CD14-positive monocyte (primary cell): ENCODE measurements around the gene UBXN1. TPM values are rescaled to one million over a fixed set of nuclear protein-coding genes. Genes with fewer than 3 reads are reported as not detected.

Source experiments
- DNase-seq, 3 donors: peaks; one replicate each; pipeline ENCODE4 v3.0.0-alpha.2; 2011 to 2022
- H2AFZ ChIP-seq: 2 replicates; pipeline ENCODE4 v1.6.0; 2012; ENCODE audit warnings: mild to moderate bottlenecking, low read depth, low read length, inconsistent platforms; ENCODE audit not compliant: insufficient read depth, poor library complexity, severe bottlenecking
- H3K27ac ChIP-seq, 2 donors: 1 replicate in 1 of 2; 2 replicates in 1 of 2; pipeline ENCODE4 v1.5.1; 2012 to 2013; ENCODE audit warnings: low read length in 2 of 2, control low read depth in 1 of 2, inconsistent platforms in 1 of 2, low read depth in 1 of 2, mild to moderate bottlenecking in 1 of 2
- H3K27me3 ChIP-seq, 2 donors: one replicate each; pipeline versions ENCODE4 v1.6.0 to v1.6.1; 2011 to 2013; ENCODE audit warnings: low read length in 2 of 2; ENCODE audit not compliant: control insufficient read depth in 2 of 2, insufficient read depth in 2 of 2
- H3K36me3 ChIP-seq, 2 donors: replicated peaks in 1 of 2; 1 replicate in 1 of 2; 2 replicates in 1 of 2; pipeline versions ENCODE4 v1.5.1 to v1.6.1; 2012 to 2013; ENCODE audit warnings: low read length in 2 of 2, control low read depth in 1 of 2, inconsistent platforms in 1 of 2, mild to moderate bottlenecking in 1 of 2; ENCODE audit not compliant: insufficient read depth in 2 of 2, control insufficient read depth in 1 of 2
- H3K4me1 ChIP-seq, 2 donors: 1 replicate in 1 of 2; 2 replicates in 1 of 2; pipeline versions ENCODE4 v1.5.1 to v1.6.1; 2012 to 2013; ENCODE audit warnings: low read length in 2 of 2, control low read depth in 1 of 2, inconsistent platforms in 1 of 2, mild to moderate bottlenecking in 1 of 2, moderate library complexity in 1 of 2; ENCODE audit not compliant: insufficient read depth in 2 of 2, control insufficient read depth in 1 of 2
- H3K4me2 ChIP-seq: replicated peaks from 2 replicates; pipeline ENCODE3; 2012; ENCODE audit warnings: low read length, moderate library complexity, mild to moderate bottlenecking; ENCODE audit not compliant: poor library complexity, severe bottlenecking; ENCODE audit errors: extremely low read depth
- H3K4me3 ChIP-seq, 3 experiments: fragments of 200-600 bp in 1 of 3; sonication (generic) in 1 of 3; replicated peaks in 1 of 3; 1 replicate in 2 of 3; 2 replicates in 1 of 3; pipeline ENCODE4 v1.5.1; 2011 to 2013; ENCODE audit warnings: low read length in 3 of 3, mild to moderate bottlenecking in 3 of 3, control low read depth in 2 of 3, low read depth in 2 of 3, inconsistent platforms in 1 of 3, moderate library complexity in 1 of 3
- H3K79me2 ChIP-seq: 2 replicates; pipeline ENCODE4 v1.6.0; 2012; ENCODE audit warnings: mild to moderate bottlenecking, control low read depth, inconsistent platforms, low read length, moderate library complexity; ENCODE audit not compliant: insufficient read depth
- H3K9ac ChIP-seq: 2 replicates; pipeline ENCODE4 v1.6.0; 2017; ENCODE audit warnings: low read length, mild to moderate bottlenecking; ENCODE audit not compliant: insufficient read depth, poor library complexity, severe bottlenecking
- H3K9me3 ChIP-seq, 2 donors: replicated peaks in 1 of 2; 1 replicate in 1 of 2; 2 replicates in 1 of 2; pipeline versions ENCODE4 v1.5.1 to v1.6.1; 2012 to 2013; ENCODE audit warnings: low read length in 2 of 2, control low read depth in 1 of 2; ENCODE audit not compliant: control insufficient read depth in 1 of 2, insufficient read depth in 1 of 2
- H4K20me1 ChIP-seq: 2 replicates; pipeline ENCODE4 v1.6.0; 2012; ENCODE audit warnings: mild to moderate bottlenecking, low read length, control low read depth, moderate library complexity; ENCODE audit not compliant: insufficient read depth
- H3K27ac Mint-ChIP-seq, 7 donors: one replicate each; pipeline ENCODE4 v1.8.0; 2020; ENCODE audit warnings: mild to moderate bottlenecking in 7 of 7, mixed read lengths in 7 of 7, moderate library complexity in 6 of 7, inconsistent platforms in 2 of 7
- H3K27me3 Mint-ChIP-seq, 3 donors: one replicate each; pipeline ENCODE4 v1.8.0; 2021 to 2022; ENCODE audit warnings: low read depth in 3 of 3, mild to moderate bottlenecking in 3 of 3, mixed read lengths in 3 of 3, moderate library complexity in 3 of 3, inconsistent platforms in 1 of 3
- H3K36me3 Mint-ChIP-seq, 2 donors: one replicate each; pipeline ENCODE4 v1.8.0; 2020; ENCODE audit warnings: mixed read lengths in 2 of 2, inconsistent platforms in 1 of 2, mild to moderate bottlenecking in 1 of 2
- H3K4me1 Mint-ChIP-seq: one replicate; pipeline ENCODE4 v1.8.0; 2020; ENCODE audit warnings: mild to moderate bottlenecking, mixed read lengths
- H3K4me3 Mint-ChIP-seq, 2 donors: one replicate each; pipeline ENCODE4 v1.8.0; 2020; ENCODE audit warnings: mild to moderate bottlenecking in 2 of 2, mixed read lengths in 2 of 2, moderate library complexity in 1 of 2
- H3K9me3 Mint-ChIP-seq, 7 donors: one replicate each; pipeline ENCODE4 v1.8.0; 2020 to 2022; ENCODE audit warnings: mixed read lengths in 7 of 7, mild to moderate bottlenecking in 6 of 7, moderate library complexity in 6 of 7, inconsistent platforms in 2 of 7
- CTCF ChIP-seq: fragments of 200-600 bp; IDR thresholded peaks from one replicate; pipeline ENCODE4 v1.8.0; 2022; ENCODE audit warnings: antibody characterized with exemption, mild to moderate bottlenecking
- WGBS: methylation state at CpG from one replicate; pipeline ENCODE4 v1.1.5; 2013; ENCODE audit warnings: missing lambda C conversion rate; ENCODE audit not compliant: insufficient coverage; 5-methylcytosine and 5-hydroxymethylcytosine counted together
- intact Hi-C, 2 donors: fragments of 100-400 bp; cut with micrococcal nuclease; formaldehyde crosslinking; loops; one replicate each; pipeline versions ENCODE4 v1.15.0 to v1.15.1; 2023
- polyA plus RNA-seq, 3 donors: library from polyadenylated mRNA; depleted of rRNA in 1 of 3; unstranded in 2 of 3; stranded (reverse) in 1 of 3; fragments of 300-500 nt in 2 of 3; fragments of >200 nt in 1 of 3; fragmentation: Illumina TruSeq in 2 of 3; gene quantifications; 1 replicate in 2 of 3; 2 replicates in 1 of 3; pipeline ENCODE4 v1.2.3, GENCODE V29; 2012 to 2021

Gene UBXN1
- polyA plus RNA-seq, 3 donors, result 93.9 to 147 (median 106) TPM

- intact Hi-C loops, result no loop called here
- H3K36me3 ChIP-seq, result peaks cover 10 to 18% of the 10 kb centered on the region in 2 donors
- H3K4me2 ChIP-seq, result no peak overlapping the region
- DNase-seq, result no peak
- no peaks in the 10 kb centered on the region for H3K9me3 ChIP-seq
- no peak overlapping the region for H3K4me3 Mint-ChIP-seq
- TF ChIP-seq CTCF, result no peak
- peaks cover 58% of the 10 kb centered on the region for H3K4me1 Mint-ChIP-seq
- H3K27me3 Mint-ChIP-seq, result no peaks in the 10 kb centered on the region
- peaks cover 39 to 42% of the 10 kb centered on the region in 2 donors for H3K4me1 ChIP-seq
- no peaks in the 10 kb centered on the region for H3K27me3 ChIP-seq
- no CpG with 5 or more reads among the region's 2 CpGs for WGBS
- no peak overlapping the region for H2AFZ ChIP-seq
- peaks cover 11 to 26% of the 10 kb centered on the region in 2 donors for H3K36me3 Mint-ChIP-seq
- H3K4me3 ChIP-seq, result no peak overlapping the region
- H3K79me2 ChIP-seq, result peaks cover 66% of the 10 kb centered on the region
- peak overlapping the region in 1 of 7 donors; percentile 13 for H3K27ac Mint-ChIP-seq
- H3K27ac ChIP-seq, result peak overlapping the region in 1 of 2 donors; percentile 7
- H4K20me1 ChIP-seq, result peaks cover 18% of the 10 kb centered on the region
- H3K9me3 Mint-ChIP-seq, result peaks cover 0 to 2% (median 0%) of the 10 kb centered on the region in 7 donors
- H3K9ac ChIP-seq, result no peak overlapping the region
These were observed 11.4 kb downstream of the UBXN1 start for GRCh38 chr11:62667460-62667859.

GRCh38 chr11:62666259-62666926 lies 12.5 kb downstream of the UBXN1 start:
- Histone ChIP-seq H3K9ac (peak overlapping the region; percentile 78), H3K4me1 (peaks cover 35 to 37% of the 10 kb centered on the region in 2 donors)
- 76% methylated on average over 12 of the region's 16 CpGs for WGBS

More at GRCh38 chr11:62666259-62666926, 12.5 kb downstream of the UBXN1 start:
- no peak for TF ChIP-seq CTCF
- peak overlapping the region; percentile 70 to 99 (median 99) for H3K4me3 ChIP-seq
- intact Hi-C loops, result no loop called here
- peaks cover 18% of the 10 kb centered on the region for H4K20me1 ChIP-seq
- H3K4me2 ChIP-seq, result peak overlapping the region; percentile 90
- H3K9me3 ChIP-seq, result no peaks in the 10 kb centered on the region
- Mint-ChIP-seq H3K27ac (peak overlapping the region in 4 of 7 donors; percentile 33 to 92 (median 83)), H3K4me1 (peaks cover 54% of the 10 kb centered on the region), H3K4me3 (peak overlapping the region; percentile 92 to 97), H3K9me3 (no peaks in the 10 kb centered on the region), H3K27me3 (no peaks in the 10 kb centered on the region), H3K36me3 (peaks cover 13 to 31% of the 10 kb centered on the region in 2 donors)
- no peak for DNase-seq
- H3K79me2 ChIP-seq, result peaks cover 65% of the 10 kb centered on the region
- no peaks in the 10 kb centered on the region for H3K27me3 ChIP-seq
- peaks cover 10 to 26% of the 10 kb centered on the region in 2 donors for H3K36me3 ChIP-seq
- H3K27ac ChIP-seq, result peak overlapping the region in 1 of 2 donors; percentile 86
- H2AFZ ChIP-seq, result no peak overlapping the region
